Activated CD4-positive, alpha-beta T cell treated with anti-CD3 and anti-CD28 coated beads for 48 hours (primary cell): ENCODE results near the gene SLC12A5.
"Not testable (repeated sequence)": the region's sequence is repeated elsewhere in the genome, so short reads cannot be mapped to it uniquely, and the experiment has no call there.

Source experiments
- DNase-seq: peaks from one replicate; pipeline ENCODE4 v3.0.0-alpha.2; 2020

SLC12A5 gene

DNA sequence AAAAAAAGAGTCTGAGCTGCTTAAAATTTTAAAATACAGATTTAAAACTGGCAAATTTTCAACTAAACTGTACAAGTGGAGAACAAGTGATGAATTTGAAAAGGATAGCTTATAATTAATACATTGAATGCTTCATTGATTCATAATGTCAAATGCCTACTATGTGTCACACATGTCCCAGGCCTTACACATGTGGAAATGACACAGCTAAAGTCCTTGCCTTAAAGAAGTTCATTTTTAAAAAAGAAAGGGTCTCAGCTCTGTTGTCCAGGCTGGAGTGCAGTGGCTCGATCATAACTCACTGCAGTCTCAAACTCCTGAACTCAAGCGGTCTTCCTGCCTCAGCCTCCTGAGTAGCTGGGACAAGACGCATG, 55.8 kb downstream of the SLC12A5 start:
- no peak for DNase-seq

DNA sequence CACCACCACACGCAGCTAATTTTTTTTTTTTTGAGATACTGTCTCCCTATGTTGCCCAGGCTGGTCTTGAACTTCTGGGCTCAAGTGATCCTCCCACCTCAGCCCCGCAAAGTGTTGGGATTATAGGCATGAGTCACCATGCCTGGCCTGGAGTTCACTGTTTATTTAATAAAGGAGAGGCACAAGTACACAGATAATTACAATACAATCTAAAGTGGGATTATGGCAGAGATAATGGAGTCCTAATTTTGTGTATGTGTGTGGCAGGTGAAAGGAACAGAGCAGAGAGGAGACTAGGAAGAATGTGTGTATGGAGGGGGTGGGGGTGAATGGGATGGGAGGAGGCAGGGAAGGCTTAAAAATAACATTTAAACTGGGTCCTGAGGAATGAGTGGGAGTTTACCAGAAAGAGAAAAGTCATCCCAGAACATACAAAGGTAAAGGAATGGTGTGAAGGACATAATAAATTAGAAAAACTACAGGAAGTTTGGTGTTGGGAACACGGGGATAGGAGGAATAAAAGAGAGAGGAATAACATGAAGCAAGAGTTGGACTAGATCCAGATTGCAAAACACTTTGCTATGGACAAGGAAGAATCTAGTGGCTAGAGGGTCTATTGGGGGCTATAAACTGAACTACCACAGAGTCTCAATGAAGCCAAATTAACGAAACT, 56.3 kb downstream of the SLC12A5 start:
- DNase-seq = no peak

DNA sequence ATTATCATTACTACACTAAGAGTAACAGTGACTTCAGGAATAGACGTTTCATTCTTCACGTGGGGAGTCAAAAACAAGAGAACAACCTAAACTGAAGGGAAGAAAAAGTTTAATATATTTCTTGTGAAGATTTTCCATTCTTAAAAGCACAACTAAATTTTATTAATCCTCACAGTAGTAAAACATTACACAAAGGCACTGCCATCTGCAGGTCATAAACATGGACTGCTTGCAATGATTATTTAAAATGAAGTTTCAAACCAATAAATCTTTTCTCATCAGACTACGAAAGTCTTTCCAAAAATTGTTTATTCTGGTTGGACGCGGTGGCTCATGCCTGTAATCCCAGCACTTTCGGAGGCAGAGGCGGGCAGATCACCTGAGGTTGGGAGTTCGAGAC, 58.1 kb downstream of the SLC12A5 start:
- no peak for DNase-seq

DNA sequence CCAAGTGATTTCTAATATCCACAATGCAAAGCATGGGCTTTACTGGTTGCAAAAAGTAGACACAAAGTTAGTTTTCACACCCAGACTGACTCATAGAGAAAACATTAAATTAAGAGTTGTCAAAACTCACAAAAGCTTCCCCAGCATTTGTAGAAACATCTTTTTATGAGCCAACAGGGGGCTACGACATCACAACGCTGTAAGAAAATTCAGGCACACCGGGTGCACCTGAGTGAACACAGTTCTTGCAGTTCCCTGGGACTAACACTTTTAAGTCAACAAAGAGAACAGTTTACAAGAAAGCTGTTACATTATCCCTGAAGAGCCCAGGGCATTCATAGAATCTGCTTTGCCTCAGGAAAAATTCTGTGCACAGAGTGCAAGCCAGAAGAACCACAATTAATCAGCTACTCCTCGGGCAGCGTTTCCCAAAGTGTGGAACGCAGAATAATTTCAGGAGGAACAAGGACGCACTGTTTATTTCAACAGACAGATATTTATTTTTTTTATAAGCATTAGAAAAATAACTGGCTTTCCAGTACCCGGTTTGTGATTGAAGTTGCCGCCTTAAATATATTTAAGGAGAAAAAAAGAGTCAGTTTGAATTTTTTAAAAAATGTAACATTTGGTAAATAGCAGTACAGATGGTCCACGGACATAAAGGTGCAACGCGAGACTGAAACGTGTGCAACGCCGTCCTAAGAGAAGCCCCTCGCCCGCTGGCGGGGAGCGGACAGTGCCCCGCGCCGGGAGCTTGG, 59.6 kb downstream of the SLC12A5 start:
- peak; percentile 39 for DNase-seq

DNA sequence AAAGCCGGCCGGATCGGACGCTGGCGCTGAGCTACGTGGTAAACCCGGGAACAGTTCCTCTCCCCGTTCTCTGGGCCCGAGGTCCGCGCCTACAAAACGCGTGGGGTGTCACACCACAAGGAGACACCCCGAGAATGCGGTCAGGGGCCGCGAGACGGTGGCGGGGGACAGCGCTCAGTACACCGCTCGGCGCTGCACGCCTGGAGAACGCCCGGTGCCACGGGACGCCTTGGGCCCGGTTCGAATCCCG, 60.1 kb downstream of the SLC12A5 start:
- DNase-seq = peak; percentile 75

DNA sequence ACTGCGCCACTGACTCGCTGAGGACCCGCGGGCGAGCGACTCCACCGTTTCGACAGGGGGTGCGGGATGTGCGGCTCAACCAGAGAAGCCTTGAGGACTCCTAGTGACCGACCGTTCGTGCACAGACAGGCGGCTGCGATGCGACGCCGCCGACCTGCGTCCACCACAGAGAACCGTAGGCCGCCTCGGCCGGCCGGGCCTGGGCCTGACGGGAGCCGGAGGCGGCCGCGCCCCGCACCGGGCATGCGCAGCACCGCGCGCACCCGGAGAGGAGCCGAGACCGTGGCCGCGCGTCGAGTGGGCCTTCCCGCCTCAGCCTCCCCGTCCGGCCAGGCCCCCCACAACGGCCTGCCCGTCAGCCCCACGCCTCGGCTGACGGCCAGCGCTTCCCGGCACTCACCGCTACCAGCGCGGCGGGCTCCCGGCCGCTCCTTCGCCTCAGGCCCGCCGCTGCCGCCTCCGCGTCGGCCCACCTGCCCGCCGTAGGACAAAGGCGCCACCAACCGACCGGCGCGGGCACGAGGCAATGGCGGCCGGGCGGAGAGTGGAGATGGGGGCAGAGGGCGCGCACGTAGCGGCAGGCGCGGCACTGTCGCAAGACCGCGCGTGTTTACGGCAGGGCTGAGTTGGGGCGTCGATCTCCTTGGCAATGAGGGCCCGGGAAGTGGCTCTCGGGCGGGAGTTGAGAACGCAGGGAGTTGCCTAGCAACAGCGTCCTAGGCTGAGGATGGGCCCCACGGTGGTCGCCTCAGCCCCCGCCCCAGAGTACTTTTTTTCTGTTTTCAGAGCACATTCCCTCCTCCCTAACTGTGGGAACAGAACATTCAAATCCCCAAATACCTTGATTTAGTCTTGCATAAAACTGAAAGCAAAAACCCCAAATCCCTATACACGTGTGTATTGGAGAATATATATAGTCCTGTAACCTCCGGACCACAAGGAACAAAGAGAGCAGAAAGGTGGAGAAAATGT, 60.7 kb downstream of the SLC12A5 start, which contains the start of gene NCOA5:
Gene NCOA5 (minus strand): TSS at position 546 of the 972 bp plus-strand sequence. CDS start 10,538 bp downstream, outside the sequence.
- peak; percentile 96 for DNase-seq

DNA sequence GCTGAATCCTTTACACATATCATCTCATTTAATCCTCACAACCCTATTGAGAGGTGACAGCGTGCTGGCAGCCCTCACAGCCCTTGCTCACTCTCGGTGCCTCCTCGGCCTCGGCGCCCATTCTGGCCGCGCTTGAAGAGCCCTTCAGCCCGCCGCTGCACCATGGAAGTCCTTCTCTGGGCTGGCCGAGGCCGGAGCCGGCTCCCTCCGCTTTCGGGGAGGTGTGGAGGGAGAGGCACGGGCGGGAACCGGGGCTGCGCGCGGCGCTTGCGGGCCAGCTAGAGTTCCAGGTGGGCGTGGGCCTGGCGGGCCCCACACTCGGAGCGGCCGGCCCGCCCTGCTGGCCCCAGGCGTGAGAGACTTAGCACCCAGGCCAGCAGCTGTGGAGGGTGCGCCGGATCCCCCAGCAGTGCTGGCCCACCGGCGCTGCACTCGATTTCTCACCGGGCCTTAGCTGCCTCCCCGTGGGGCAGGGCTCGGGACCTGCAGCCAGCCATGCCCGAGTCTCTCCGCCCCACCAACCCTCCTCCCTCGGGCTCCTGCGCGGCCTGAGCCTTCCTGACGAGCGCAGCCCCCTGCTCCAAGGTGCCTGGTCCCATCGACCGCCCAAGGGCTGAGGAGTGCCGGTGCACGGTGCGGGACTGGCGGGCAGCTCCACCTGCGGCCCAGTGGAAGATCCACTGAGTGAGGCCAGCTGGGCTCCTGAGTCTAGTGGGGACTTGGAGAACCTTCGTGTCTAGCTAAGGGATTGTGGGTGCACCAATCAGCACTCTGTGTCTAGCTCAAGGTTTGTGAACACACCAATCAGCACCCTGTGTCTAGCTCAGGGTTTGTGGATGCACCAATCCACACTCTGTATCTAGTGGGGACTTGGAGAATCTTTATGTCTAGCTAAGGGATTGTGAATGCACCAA, 62.9 kb downstream of the SLC12A5 start:
- DNase-seq = not testable (repeated sequence)

DNA sequence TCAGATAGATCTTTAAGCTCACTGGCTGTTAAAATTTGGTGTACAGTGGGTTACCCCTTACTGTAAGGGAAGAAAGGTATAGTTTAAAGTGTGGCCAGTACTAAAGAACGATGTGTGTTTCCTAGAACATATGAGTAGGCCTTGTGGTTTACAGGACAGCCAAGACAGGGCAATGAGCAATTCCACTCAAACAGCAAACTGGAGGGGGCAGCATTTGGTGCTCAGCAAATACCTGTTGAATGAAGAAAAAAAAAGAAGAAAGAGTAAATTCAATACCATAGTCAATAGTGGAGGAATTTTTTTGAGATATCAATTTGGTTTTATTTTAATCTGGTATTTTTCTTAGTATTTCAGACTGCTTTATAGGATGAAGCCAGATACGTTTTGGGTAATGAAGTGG, 64.5 kb downstream of the SLC12A5 start:
- DNase-seq = no peak

DNA sequence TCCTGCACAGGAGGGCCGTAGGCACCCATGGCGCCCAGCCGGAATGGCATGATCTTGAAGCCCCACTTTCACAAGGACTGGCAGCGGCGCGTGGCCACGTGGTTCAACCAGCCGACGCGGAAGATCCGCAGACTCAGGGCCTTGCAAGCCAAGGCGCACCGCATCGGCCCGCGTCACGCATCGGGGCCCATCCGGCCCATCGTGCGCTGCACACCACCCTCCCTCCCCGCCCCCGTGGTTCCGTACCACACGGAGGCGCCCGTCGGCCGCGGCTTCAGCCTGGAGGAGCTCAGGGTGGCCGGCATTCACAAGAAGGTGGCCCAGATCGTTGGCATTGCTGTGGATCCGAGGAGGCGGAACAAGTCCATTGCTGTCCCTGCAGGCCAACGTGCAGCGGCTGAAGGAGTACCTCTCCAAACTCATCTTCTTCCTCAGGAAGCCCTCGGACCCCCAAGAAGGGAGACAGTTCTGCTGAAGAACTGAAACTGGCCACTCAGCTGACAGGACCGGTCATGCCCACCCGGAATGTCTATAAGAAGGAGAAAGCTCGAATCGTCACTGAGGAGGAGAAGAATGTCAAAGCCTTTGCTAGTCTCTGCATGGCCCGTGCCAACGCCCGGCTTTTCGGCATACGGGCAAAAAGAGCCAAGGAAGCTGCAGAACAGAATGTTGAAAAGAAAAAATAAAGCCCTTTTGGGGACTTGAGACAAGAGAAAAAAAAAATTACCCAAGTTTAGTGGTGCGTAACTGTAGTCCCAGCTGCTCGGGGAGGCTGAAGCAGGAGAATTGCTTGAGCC, 70.7 kb downstream of the SLC12A5 start:
- peak; percentile 21 for DNase-seq

DNA sequence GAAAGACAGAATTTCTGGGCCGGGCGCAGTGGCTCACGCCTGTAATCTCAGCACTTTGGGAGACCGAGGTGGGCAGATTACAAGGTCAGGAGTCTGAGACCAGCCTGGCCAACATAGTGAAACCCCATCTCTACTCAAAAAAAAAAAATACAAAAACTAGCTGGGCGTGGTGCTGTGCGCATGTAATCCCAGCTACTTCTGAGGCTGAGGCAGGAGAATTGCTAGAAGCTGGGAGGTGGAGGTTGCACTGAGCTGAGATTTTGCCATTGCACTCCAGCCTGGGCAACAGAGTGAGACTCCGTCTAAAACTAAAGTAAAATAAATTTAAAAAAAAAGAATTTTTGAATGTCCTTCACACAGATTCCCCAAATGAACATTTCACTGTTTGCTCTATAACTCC, 71.4 kb downstream of the SLC12A5 start:
- DNase-seq = not testable (repeated sequence)

DNA sequence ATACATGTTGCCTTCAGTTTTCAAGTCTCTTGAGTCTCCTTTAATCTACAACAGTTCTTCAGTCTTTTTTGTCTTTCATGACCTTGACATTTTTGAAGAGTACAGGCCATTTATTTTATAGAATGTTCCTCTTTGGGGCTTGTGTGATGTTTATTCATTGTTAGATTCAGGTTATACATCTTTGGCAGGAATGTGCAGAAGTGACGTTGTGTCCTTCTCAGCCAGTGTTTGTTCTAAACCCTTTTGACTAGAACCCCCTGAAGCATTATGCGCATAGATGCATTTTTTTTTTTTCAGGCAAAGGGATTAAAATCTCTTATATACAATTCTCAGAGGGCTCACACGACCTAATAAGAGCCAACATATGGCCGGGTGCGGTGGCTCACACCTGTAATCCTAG, 72.0 kb downstream of the SLC12A5 start:
- DNase-seq = no peak

DNA sequence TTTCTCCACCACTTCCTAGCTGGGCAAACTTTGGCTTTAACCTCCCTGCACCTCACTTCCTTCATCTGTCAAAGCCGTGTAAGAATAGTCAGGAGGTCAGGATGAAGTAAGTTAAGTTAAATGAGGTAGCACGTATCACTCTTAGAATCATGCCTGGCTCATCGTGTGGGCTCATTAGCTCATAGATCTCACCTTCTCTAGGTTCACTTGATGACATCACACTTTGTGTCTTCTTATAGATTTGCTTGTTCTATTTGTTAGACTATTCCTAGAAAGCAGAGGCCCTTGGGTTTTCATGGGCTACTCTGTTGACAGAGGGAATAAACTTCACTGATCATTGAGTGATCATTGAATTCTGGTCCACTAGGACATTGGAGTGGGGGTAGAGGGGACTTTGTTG, 72.9 kb downstream of the SLC12A5 start:
- DNase-seq = no peak

DNA sequence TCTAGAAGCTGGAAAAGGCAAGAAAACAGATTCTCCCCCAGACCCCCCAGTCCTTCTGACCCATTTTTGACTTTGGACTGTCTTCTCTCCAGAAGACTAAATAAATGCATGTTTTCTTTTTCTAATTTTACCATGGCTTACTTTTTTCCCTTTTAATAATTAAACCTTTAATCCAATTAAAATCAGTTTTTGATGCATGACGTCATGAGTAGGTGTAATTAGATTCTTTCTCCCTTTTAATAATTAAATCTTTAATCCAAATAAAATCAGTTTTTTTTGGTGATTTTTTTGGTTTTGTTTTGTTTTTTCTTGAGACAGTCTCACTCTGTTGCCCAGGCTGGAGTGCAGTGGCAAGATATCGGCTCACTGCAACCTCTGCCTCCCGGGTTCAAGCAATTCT, 73.9 kb downstream of the SLC12A5 start:
- DNase-seq = no peak

DNA sequence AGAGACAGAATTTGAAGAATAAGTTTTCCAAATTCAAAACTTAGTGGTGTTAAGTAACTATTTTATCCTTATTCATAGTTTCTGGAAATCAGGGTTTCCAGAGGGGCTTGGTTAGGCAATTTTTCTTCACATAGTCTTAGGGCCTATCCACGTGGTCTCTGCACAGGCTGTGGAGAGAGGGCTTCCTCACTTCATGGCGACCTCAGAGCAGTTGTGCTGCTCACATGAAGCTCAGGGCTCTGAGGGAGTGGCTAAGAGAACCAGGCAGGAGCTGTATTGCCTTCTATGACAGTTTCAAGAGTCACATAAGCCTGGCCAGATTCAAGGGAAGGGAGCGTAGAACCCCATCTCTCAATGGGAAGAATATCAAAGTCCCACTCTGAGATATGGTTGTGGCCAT, 75.2 kb downstream of the SLC12A5 start:
- no peak for DNase-seq

DNA sequence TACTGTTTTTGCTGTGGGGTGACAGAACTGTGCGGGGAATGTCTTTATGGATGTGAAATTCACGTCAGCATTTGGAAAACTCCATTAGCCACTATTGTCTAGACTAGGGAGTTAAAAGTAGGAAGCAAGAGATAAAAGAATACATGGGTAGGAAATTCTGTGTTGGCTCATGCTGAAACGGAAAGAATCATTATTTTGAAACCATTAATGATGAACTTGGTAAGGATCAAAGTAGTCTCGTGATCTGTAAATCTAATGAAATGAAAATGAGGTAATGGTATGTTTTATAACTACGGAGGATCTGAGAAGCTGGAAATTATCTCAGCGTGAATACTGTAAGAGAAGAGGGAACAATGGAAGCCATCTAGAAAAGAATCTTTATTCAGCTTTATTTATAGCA, 78.0 kb downstream of the SLC12A5 start:
- no peak for DNase-seq

DNA sequence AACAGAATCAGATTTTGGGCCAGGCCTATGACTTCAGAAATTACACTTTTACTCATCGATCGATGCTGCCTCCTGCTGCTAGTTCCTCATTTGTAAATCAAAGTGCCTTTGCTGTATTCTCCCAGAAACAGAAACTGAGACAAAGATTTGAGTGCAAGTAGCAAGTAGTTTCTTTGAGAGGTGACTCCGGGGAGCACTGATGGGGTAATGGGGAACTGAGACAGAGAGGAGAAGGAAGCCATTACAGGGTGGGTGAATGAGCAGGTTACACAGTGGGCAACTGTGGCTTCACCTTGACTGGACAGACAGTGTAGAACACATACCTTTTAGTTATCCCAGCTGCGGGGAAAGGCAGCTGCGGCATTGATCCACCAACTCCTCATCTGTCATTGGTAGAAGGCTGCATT, 79.4 kb downstream of the SLC12A5 start:
- no peak for DNase-seq

DNA sequence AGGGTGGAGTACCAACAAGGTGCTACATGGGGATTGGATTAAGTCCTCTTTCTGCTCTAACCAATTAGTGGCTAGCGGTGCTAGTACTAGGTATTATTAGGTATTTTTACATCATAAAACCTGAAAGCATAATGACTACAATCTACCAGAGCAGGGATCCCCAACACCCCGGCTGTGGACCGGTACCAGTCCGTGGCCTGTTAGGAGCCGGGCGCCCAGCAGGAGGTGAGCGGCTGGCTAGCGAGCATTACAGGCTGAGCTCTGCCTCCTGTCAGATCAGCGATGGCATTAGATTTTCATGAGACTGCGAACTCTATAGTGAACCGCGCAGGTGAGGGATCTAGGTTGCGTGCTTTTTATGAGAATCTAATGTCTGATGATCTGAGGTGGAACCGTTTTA, 80.0 kb downstream of the SLC12A5 start:
- no peak for DNase-seq
